Adrenal gland (tissue), 12 donors: ENCODE data around the gene DEGS2. TPM values are rescaled to one million over a fixed set of nuclear protein-coding genes. Genes with fewer than 3 reads are reported as not detected.

Experiments used
- DNase-seq, 7 donors: peaks; one replicate each; pipeline ENCODE4 v3.0.0-alpha.2; 2019 to 2020
- H3K27ac ChIP-seq, 5 donors: fragments of 200-600 bp; sonication (generic) in 4 of 5; 1 replicate in 3 of 5; 2 replicates in 2 of 5; pipeline versions ENCODE4 v1.5.1 to v1.8.0; 2016 to 2020; ENCODE audit warnings: mild to moderate bottlenecking in 1 of 5
- H3K27me3 ChIP-seq: fragments of 200-600 bp; 2 replicates; pipeline ENCODE4 v1.8.0; 2021
- H3K36me3 ChIP-seq, 2 donors: fragments of 200-600 bp; replicated peaks in 1 of 2; 1 replicate in 1 of 2; 2 replicates in 1 of 2; pipeline versions ENCODE4 v1.5.1 to v1.8.0; 2018 to 2022
- H3K4me1 ChIP-seq, 2 donors: fragments of 200-600 bp; replicated peaks in 1 of 2; 1 replicate in 1 of 2; 2 replicates in 1 of 2; pipeline versions ENCODE4 v1.5.1 to v1.8.0; 2018 to 2021
- H3K4me3 ChIP-seq, 4 donors: fragments of 200-600 bp; sonication (generic) in 3 of 4; one replicate each; pipeline ENCODE4 v1.5.1; 2016 to 2018
- H3K9me3 ChIP-seq, 3 donors: fragments of 200-600 bp; sonication (generic) in 1 of 3; replicated peaks in 1 of 3; 1 replicate in 2 of 3; 2 replicates in 1 of 3; pipeline versions ENCODE4 v1.5.1 to v1.8.0; 2016 to 2021
- CTCF ChIP-seq, 6 experiments: fragments of 450-650 bp in 4 of 6; fragments of 200-600 bp in 2 of 6; sonication (generic) in 1 of 6; IDR thresholded peaks; 1 replicate in 5 of 6; 2 replicates in 1 of 6; pipeline versions ENCODE4 v1.5.1 to v1.8.0; 2016 to 2021; ENCODE audit warnings: antibody characterized with exemption in 6 of 6, mild to moderate bottlenecking in 2 of 6, moderate library complexity in 1 of 6
- POLR2A ChIP-seq, 2 donors: fragments of 450-650 bp; IDR thresholded peaks; one replicate each; pipeline ENCODE4 v1.6.1; 2017; ENCODE audit warnings: antibody characterized with exemption in 2 of 2, mild to moderate bottlenecking in 2 of 2, moderate library complexity in 1 of 2
- WGBS, 4 donors: extraction: QIAGEN DNeasy Blood & Tissue Kit in 2 of 4; methylation state at CpG; one replicate each; pipeline versions ENCODE4 v1.1.5 to v1.1.7; 2013 to 2017; 5-methylcytosine and 5-hydroxymethylcytosine counted together
- intact Hi-C, 2 donors: fragments of 100-400 bp; cut with DNase I; formaldehyde crosslinking; loops; one replicate each; pipeline versions ENCODE4 v1.14.1 to v1.15.0; 2022 to 2023
- polyA plus RNA-seq, 3 donors: library from polyadenylated mRNA; stranded (reverse); fragments of 200-250 nt in 2 of 3; fragments of 350-450 nt in 1 of 3; fragmentation: Illumina TruSeq in 1 of 3; extraction: RNeasy Lipid Tissue Mini Kit (QIAGEN cat#74804) in 1 of 3; gene quantifications; one replicate each; pipeline ENCODE4 v1.2.3, GENCODE V29; 2013 to 2014
- total RNA-seq, 9 donors: library from RNA; depleted of rRNA in 4 of 9; stranded (reverse); fragments of >200 nt in 4 of 9; fragments of 120-200 nt in 1 of 9; fragmentation: NEBNext Ultra II Directional in 1 of 9; extraction: Animal tissue kit (Norgen Biotek cat#: 25700) in 1 of 9; gene quantifications; one replicate each; pipeline versions ENCODE4 v1.1.0 to v1.2.4, GENCODE V29; 2013 to 2023
- donor health status: healthy with polysubstance abuse.
- donor health status: Bipolar disorder and iron deficiency.
- donor health status: DM: yes; HTN: yes; CAD: no.
- donor health status: DM: no; HTN: no; CAD: no.
- donor health status: DM: no; HTN: no; CAD: no.
- donor health status: DM: yes; HTN: yes; CAD: no.

The DEGS2 gene
- total and polyA plus RNA-seq, 12 donors, result 0.06 to 0.69 (median 0.24) TPM; not detected in 3

GRCh38 chr14:100109594-100109955, 49.9 kb downstream of the DEGS2 start:
- intact Hi-C loops, result loop anchor here (5.0 kb wide), 2 partner anchors 127 to 132 kb away; no protein-coding TSS in a partner anchor
- TF ChIP-seq POLR2A (IDR thresholded peaks at IDR 0.05) (no peak), CTCF (IDR thresholded peaks at IDR 0.05) (no peak)
- Histone ChIP-seq H3K27me3 (no peaks in the 10 kb centered on the region), H3K36me3 (no peaks in the 10 kb centered on the region), H3K9me3 (no peaks in the 10 kb centered on the region), H3K4me1 (peaks cover under 1 to 17% of the 10 kb centered on the region in 2 donors), H3K27ac (no peak overlapping the region), H3K4me3 (no peak overlapping the region)
- no peak for DNase-seq
- 85 to 97% (median 89%) methylated on average over 7 to 9 of the region's 9 CpGs for WGBS, 4 donors

- H3K27ac ChIP-seq, result no peak overlapping the region
Measured at GRCh38 chr14:100108840-100109593, 50.4 kb downstream of the DEGS2 start.

GRCh38 chr14:100108042-100108825, 51.2 kb downstream of the DEGS2 start:
- DNase-seq, result peak; percentile 69 to 91 (median 81)
- peaks cover 13 to 30% of the 10 kb centered on the region in 2 donors for H3K4me1 ChIP-seq
- no peaks in the 10 kb centered on the region for H3K36me3 ChIP-seq
- WGBS, 4 donors, result 29 to 36% (median 31%) methylated on average over 13 of the region's 13 CpGs
- TF ChIP-seq CTCF (IDR thresholded peaks at IDR 0.05) (peak; percentile 81 to 92 (median 88)), POLR2A (IDR thresholded peaks at IDR 0.05) (no peak)
- no peaks in the 10 kb centered on the region for H3K27me3 ChIP-seq
- intact Hi-C loops, result loop anchor here (5.0 kb wide), 2 partner anchors 126 to 131 kb away; no protein-coding TSS in a partner anchor
- peak overlapping the region in 1 of 5 donors; percentile 1 for H3K27ac ChIP-seq
- no peak overlapping the region for H3K4me3 ChIP-seq
- H3K9me3 ChIP-seq, result no peaks in the 10 kb centered on the region

More at GRCh38 chr14:100108840-100109593, 50.4 kb downstream of the DEGS2 start:
- TF ChIP-seq POLR2A (IDR thresholded peaks at IDR 0.05) (no peak), CTCF (IDR thresholded peaks at IDR 0.05) (no peak)
- Histone ChIP-seq H3K27me3 (no peaks in the 10 kb centered on the region), H3K9me3 (no peaks in the 10 kb centered on the region), H3K4me1 (peaks cover 6 to 23% of the 10 kb centered on the region in 2 donors), H3K4me3 (no peak overlapping the region), H3K36me3 (no peaks in the 10 kb centered on the region)
- intact Hi-C loops, result loop anchor here (5.0 kb wide), 2 partner anchors 127 to 132 kb away; no protein-coding TSS in a partner anchor
- WGBS, 4 donors, result 76 to 84% (median 82%) methylated on average over 8 to 10 of the region's 10 CpGs
- DNase-seq, result no peak

- no peak for DNase-seq
- H3K4me1 ChIP-seq, result peaks cover 20 to 33% of the 10 kb centered on the region in 2 donors
- H3K36me3 ChIP-seq, result no peaks in the 10 kb centered on the region
- TF ChIP-seq CTCF (IDR thresholded peaks at IDR 0.05) (no peak), POLR2A (IDR thresholded peaks at IDR 0.05) (no peak)
- H3K27me3 ChIP-seq, result no peaks in the 10 kb centered on the region
- H3K9me3 ChIP-seq, result no peaks in the 10 kb centered on the region
- no peak overlapping the region for H3K4me3 ChIP-seq
- H3K27ac ChIP-seq, result peak overlapping the region in 1 of 5 donors; percentile 21
- intact Hi-C loops, result loop anchor here (5.0 kb wide), 2 partner anchors 125 to 130 kb away; no protein-coding TSS in a partner anchor
- 90 to 93% (median 92%) methylated on average over 5 of the region's 5 CpGs for WGBS, 4 donors
Measured at GRCh38 chr14:100107236-100107635, 52.2 kb downstream of the DEGS2 start.
